Fibroblast of lung (primary cell): Measurements from ENCODE around the gene RAPGEF6.

Experiments used
- EZH2 ChIP-seq: IDR thresholded peaks from 2 replicates; pipeline ENCODE4 v1.5.1; 2012; ENCODE audit warnings: low read length, control low read depth, mild to moderate bottlenecking; ENCODE audit errors: missing control alignments
- TF ChIP-seq, protein P1 (sequence below), 2 donors: IDR thresholded peaks in 1 of 2; conservative IDR thresholded peaks in 1 of 2; 1 replicate in 1 of 2; 2 replicates in 1 of 2; pipeline ENCODE4 v1.5.1; 2011 to 2012; ENCODE audit warnings: low read length in 2 of 2, control low read depth in 1 of 2, inconsistent platforms in 1 of 2, low read depth in 1 of 2, mild to moderate bottlenecking in 1 of 2

DNA sequence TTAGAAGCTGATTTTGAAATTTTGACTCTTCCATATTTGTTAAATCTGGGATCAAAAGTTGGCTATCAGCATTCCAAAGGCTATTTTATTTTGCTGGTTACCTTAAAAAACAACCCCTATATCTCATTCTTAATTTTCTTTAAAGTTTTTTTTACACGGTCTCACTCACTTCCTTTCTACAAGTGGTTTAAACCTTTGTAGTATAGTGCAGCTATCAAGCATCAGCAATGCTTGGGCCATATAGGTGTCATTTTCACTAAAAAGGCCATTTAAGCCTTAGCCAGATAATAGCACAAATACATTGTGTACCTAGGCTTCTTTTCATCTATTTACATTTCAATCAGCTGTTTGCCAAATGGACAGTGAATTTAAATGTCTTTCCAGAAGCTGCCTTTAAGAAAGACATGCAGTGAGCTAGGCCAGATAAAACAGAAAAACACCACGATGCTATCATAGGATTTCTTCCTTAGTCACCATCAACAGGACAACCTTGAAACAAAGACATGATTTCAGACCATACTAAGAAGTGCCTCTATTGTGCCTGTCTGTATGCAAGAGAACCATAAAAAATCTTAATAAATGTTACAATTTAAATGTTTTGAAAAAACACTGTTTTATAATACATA is 104.2 kb downstream of the RAPGEF6 start:
- TF ChIP-seq, protein P1, sequence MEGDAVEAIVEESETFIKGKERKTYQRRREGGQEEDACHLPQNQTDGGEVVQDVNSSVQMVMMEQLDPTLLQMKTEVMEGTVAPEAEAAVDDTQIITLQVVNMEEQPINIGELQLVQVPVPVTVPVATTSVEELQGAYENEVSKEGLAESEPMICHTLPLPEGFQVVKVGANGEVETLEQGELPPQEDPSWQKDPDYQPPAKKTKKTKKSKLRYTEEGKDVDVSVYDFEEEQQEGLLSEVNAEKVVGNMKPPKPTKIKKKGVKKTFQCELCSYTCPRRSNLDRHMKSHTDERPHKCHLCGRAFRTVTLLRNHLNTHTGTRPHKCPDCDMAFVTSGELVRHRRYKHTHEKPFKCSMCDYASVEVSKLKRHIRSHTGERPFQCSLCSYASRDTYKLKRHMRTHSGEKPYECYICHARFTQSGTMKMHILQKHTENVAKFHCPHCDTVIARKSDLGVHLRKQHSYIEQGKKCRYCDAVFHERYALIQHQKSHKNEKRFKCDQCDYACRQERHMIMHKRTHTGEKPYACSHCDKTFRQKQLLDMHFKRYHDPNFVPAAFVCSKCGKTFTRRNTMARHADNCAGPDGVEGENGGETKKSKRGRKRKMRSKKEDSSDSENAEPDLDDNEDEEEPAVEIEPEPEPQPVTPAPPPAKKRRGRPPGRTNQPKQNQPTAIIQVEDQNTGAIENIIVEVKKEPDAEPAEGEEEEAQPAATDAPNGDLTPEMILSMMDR (conservative IDR thresholded peaks at IDR 0.05 in 1 of 2, IDR thresholded peaks at IDR 0.05 in 1 of 2; ENCODE audit: low read depth in 1 of 2, low read length in 2 of 2), result no peak
- TF ChIP-seq EZH2, result no peak
